Fibroblast of mammary gland (primary cell): ENCODE data around the gene GAS7.

Experiments used
- DNase-seq: peaks from one replicate; pipeline ENCODE4 v3.0.0-alpha.2; 2010; ENCODE audit warnings: low read depth
- H3K4me3 ChIP-seq: 2 replicates; pipeline ENCODE4 v1.5.1; 2011; ENCODE audit warnings: low read depth, mild to moderate bottlenecking, low read length, moderate library complexity; ENCODE audit not compliant: control insufficient read depth
- CTCF ChIP-seq: conservative IDR thresholded peaks from 2 replicates; pipeline ENCODE4 v1.5.1; 2011; ENCODE audit warnings: low read depth, low read length, inconsistent platforms; ENCODE audit not compliant: control insufficient read depth, insufficient read depth

The GAS7 gene

GRCh38 chr17:10187456-10187855 lies 10.9 kb downstream of the GAS7 start:
- no peak overlapping the region for H3K4me3 ChIP-seq
- DNase-seq = no peak
- TF ChIP-seq CTCF = no peak

- no peak for DNase-seq
- no peak overlapping the region for H3K4me3 ChIP-seq
- TF ChIP-seq CTCF = no peak
Observed at GRCh38 chr17:10186771-10187410, 11.5 kb downstream of the GAS7 start.

GRCh38 chr17:10183931-10184930 lies 14.2 kb downstream of the GAS7 start:
- TF ChIP-seq CTCF = no peak
- DNase-seq = no peak
- no peak overlapping the region for H3K4me3 ChIP-seq

GRCh38 chr17:10182785-10183184 lies 15.6 kb downstream of the GAS7 start:
- no peak for DNase-seq
- TF ChIP-seq CTCF = no peak
- no peak overlapping the region for H3K4me3 ChIP-seq

- no peak overlapping the region for H3K4me3 ChIP-seq
- peak; percentile 52 for DNase-seq
- TF ChIP-seq CTCF = no peak
Observed at GRCh38 chr17:10178506-10178991, 19.9 kb downstream of the GAS7 start.

- TF ChIP-seq CTCF = no peak
- peak; percentile 85 for DNase-seq
- H3K4me3 ChIP-seq = no peak overlapping the region
Observed at GRCh38 chr17:10177913-10178505, 20.4 kb downstream of the GAS7 start.
